Upper lobe of right lung (tissue), 1 donor: Measurements from ENCODE around the gene SPDYE16. TPM values are rescaled to one million over a fixed set of nuclear protein-coding genes. Genes with fewer than 3 reads are reported as not detected.
A peak's percentile ranks its signal among the peaks of the same experiment; 100 is the strongest.
"Not testable (repeated sequence)": the region's sequence is repeated elsewhere in the genome, so short reads cannot be mapped to it uniquely, and the experiment has no call there.

Experiments used
- ATAC-seq: fragments of 200-7000 bp; cut with Tn5 transposase; one replicate; pipeline ENCODE4 v1.9.1; 2020; ENCODE audit warnings: mild to moderate bottlenecking, moderate library complexity
- DNase-seq: peaks from one replicate; pipeline ENCODE4 v3.0.0-alpha.2; 2020
- H3K27ac ChIP-seq: fragments of 200-600 bp; one replicate; pipeline ENCODE4 v1.8.0; 2022
- H3K27me3 ChIP-seq: fragments of 200-600 bp; one replicate; pipeline ENCODE4 v1.8.0; 2022; ENCODE audit warnings: mild to moderate bottlenecking
- H3K36me3 ChIP-seq: fragments of 200-600 bp; one replicate; pipeline ENCODE4 v1.8.0; 2022
- H3K4me1 ChIP-seq: fragments of 200-600 bp; one replicate; pipeline ENCODE4 v1.8.0; 2022
- H3K4me3 ChIP-seq: fragments of 200-600 bp; one replicate; pipeline ENCODE4 v1.8.0; 2022; ENCODE audit warnings: mild to moderate bottlenecking
- H3K9me3 ChIP-seq: fragments of 200-600 bp; one replicate; pipeline ENCODE4 v1.8.0; 2022
- intact Hi-C: fragments of 100-400 bp; cut with DNase I; formaldehyde crosslinking; loops from one replicate; pipeline ENCODE4 v1.11.0; 2022
- long read RNA-seq: library from polyadenylated mRNA; unstranded; transcript quantifications from one replicate; pipeline ENCODE4 v2.0.0, GENCODE V29; 2021
- total RNA-seq: library from RNA; stranded (reverse); fragmentation: NEBNext Ultra II Directional; extraction: Animal tissue kit (Norgen Biotek cat#: 25700); gene quantifications from one replicate; pipeline ENCODE4 v1.2.1, GENCODE V29; 2021
- donor health status: DM: no; HTN: yes; CAD: no; lungs with severe emphysema.

The SPDYE16 gene, protein sequence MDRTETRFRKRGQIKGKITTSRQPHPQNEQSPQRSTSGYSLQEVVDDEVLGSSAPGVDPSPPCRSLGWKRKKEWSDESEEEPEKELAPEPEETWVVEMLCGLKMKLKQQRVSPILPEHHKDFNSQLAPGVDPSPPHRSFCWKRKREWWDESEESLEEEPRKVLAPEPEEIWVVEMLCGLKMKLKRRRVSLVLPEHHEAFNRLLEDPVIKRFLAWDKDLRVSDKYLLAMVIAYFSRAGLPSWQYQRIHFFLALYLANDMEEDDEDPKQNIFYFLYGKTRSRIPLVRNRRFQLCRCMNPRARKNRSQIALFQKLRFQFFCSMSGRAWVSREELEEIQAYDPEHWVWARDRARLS
- 0.90 TPM for total RNA-seq
- long read RNA-seq, partial matches to known transcripts, result 0 of 2 reads
- long read RNA-seq, other reads (novel, unspliced or antisense), result 2 of 2 reads

DNA sequence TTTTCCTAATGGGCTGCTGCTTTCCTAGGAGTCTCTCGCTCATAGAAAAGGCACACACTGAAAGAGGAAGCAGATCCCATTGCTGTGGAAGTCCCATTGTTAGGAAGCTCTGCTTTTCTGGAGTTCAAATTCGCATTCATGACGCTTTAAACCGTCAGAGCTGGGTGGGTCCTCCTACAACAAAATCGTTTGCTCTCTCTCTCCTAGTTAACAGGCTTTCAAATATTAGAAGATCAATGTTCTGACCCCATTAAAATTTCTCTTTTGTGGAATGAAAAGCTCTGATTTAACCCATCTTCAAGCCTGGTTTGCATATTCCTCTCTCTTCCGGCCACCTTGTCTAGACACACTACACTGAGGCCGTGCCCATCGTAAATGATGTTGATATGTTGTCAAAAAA lies at the start of gene SPDYE16:
Gene SPDYE16 (minus strand): TSS at position 101 of the 400 bp plus-strand sequence. CDS start 1,838 bp downstream, outside the sequence.
- H3K36me3 ChIP-seq, DNase-seq, H3K27me3 ChIP-seq, H3K4me3 ChIP-seq, H3K4me1 ChIP-seq, intact Hi-C loops, ATAC-seq, H3K9me3 ChIP-seq, H3K27ac ChIP-seq: not testable (repeated sequence)

DNA sequence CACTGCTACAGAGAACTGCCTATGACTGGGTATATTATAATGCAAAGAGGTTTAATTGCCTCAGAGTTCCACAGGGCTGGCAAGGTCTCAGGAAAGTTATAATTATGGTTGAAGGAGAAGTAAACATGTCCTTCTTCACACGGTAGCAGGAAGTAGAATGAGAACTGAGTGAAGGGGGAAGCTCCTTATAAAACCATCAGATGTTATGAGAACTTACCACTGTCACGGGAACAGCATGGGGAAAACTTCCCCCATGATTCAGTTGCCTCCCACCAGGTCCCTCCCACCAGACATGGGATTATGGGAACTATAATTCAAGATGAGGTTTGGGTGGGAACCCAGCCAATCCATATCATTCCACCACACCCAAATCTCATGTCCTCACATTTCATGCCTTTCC lies 49.6 kb upstream of the SPDYE16 start:
- DNase-seq, intact Hi-C loops, H3K27me3 ChIP-seq, H3K27ac ChIP-seq, H3K36me3 ChIP-seq, H3K9me3 ChIP-seq, H3K4me3 ChIP-seq: not testable (repeated sequence)
- peaks cover 17% of the 10 kb centered on the region for H3K4me1 ChIP-seq
- peak; percentile 78 for ATAC-seq

DNA sequence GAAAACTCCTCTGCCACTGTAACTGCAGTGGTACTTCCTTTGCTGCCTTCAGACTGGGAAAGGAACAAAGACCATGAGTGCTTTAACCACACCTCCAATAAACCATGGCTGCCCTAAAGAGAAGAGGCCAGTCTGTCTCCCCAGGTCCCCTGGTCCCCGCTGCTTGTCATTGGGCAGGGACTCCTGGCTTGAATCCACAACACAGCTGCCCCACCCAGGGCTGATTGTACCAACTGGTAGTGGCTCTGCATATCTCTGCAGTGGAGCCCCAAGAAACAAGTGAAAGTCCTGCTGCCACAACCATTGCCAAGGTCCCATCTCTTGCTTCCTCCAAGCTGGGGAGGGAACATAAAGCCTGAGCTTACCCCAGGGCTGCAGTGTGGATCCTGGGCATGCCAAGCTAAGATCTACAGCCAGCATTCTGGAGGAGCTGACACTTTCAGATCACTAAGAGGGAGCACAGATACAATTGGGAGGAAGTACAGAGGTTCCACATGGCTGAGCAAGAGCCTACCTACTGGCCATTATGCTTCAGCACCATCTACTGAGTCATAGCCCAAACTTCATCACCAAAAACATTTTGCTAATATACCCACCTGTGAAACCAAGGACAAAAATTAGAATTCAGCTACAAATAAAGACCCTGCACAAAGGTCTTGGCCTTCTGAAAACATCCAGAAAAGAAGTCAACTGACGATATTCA lies 48.7 kb upstream of the SPDYE16 start:
- DNase-seq, intact Hi-C loops, ATAC-seq: not testable (repeated sequence)

DNA sequence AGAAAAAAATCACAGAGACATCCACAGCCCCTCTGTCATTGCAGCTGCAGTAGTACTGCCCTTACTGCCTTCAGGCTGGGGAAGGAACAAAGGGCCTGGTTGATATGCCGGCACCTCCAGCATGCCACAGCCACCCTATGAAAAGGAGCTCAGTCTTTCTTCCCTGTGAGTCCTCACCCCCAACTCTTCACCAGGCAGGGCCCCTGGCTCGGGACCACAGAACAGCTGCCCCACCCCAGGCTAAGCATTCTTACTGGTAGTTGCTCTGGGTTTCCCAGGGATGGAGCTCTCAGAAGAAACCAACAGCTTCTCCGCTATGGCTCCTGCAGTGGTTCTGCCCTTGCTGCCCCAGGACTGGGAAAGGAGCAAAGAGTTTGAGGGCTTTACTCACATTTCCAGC lies 47.9 kb upstream of the SPDYE16 start:
- intact Hi-C loops, ATAC-seq, H3K27ac ChIP-seq, DNase-seq, H3K36me3 ChIP-seq, H3K27me3 ChIP-seq, H3K4me3 ChIP-seq, H3K9me3 ChIP-seq: not testable (repeated sequence)
- H3K4me1 ChIP-seq, result peaks cover 27% of the 10 kb centered on the region

More for the DNA sequence above, 48.7 kb upstream of the SPDYE16 start:
- not testable (repeated sequence) for H3K27me3 ChIP-seq, H3K9me3 ChIP-seq, H3K36me3 ChIP-seq, H3K27ac ChIP-seq, H3K4me3 ChIP-seq
- peaks cover 20% of the 10 kb centered on the region for H3K4me1 ChIP-seq

DNA sequence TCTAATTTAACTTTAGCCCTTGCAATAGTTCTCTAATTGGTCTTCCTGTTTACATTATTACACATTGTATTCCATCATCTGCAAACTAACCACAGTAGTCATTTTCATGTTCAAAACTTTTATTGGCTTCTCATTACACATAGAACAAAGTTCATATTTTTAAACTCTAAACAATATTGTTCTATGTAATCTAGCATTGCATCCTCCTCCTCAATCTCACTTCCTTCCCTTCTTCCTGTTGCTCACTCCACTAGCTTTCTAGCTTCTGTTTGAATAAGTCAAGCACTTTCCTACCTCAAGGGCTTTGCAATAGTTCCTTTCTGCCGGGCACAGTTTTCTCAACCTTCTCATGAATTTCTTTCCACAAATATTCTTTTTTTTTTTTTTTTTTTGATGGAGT lies 45.5 kb upstream of the SPDYE16 start:
- peak; percentile 73 for ATAC-seq
- H3K27ac ChIP-seq, result not testable (repeated sequence)

DNA sequence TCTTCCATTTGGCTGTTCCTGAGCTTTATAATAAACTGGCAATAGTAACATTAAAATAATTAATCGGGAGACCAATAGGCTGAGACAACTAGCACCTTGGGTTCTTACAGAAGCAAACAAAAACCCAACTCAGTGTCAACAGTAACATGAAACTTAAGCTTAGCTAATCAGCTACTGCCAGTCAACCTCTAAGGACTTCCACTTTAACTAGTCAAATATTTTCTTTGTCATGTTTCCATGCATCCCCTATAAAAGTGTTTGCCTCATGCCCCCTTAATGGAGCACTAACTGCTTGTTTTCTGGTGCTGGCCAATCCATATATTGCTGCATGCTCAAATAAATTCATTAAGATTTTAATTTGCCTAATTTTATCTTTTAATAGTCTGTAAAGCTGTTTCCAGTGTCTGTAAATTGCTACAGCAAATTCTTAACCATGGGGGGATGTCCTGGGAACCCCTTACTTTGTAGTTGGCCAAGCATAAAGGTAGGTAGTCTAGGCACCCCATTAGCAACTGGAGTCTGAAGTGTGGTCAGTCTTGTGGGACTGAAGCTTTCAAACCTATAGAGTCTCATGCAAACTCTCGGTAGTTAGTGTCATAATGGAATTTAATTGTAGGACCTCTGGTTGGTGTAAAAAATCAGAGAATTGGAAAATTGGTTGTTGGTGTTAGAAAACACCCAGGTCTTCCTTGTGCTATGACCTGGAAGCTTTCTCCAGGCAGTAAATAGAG lies 43.7 kb upstream of the SPDYE16 start:
- intact Hi-C loops, DNase-seq, H3K36me3 ChIP-seq, H3K27me3 ChIP-seq, H3K9me3 ChIP-seq, H3K27ac ChIP-seq, H3K4me3 ChIP-seq: not testable (repeated sequence)
- peak; percentile 32 for ATAC-seq
- peaks cover 42% of the 10 kb centered on the region for H3K4me1 ChIP-seq

More for the DNA sequence above, 45.5 kb upstream of the SPDYE16 start:
- intact Hi-C loops, H3K9me3 ChIP-seq, H3K36me3 ChIP-seq, DNase-seq, H3K27me3 ChIP-seq, H3K4me3 ChIP-seq: not testable (repeated sequence)
- H3K4me1 ChIP-seq, result peaks cover 42% of the 10 kb centered on the region

DNA sequence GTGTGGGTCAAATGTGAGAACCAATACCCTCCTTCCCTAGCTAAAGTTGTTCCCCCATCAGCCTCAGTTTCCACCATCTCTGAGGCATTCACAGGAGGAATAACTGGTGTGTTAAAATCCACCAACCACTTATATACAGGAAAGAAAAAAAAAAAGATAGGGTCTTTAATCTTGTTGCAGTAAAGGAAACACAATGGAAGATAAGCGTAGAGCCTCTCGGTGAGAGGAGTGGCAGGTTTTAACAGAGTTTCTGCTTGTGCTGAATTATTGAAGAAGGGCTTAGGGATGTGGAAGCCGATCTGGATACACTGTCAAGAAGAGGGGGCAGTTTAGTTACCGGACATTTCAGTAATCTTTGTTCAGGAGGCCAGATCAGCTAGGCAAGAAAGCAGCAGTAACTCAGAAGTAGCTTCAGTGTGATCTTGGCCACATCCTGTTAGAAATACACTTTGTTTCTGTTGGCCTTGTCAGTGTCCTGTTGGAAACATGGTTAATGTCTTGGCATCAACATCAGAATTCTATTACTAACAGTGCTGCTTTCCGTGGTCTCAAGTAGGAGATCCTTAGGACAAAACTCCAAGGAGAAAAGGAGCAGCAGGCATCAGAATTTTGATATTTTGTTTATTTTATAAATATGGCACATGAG lies 40.7 kb upstream of the SPDYE16 start:
- H3K36me3 ChIP-seq, intact Hi-C loops, ATAC-seq, H3K9me3 ChIP-seq, H3K4me3 ChIP-seq, DNase-seq, H3K27me3 ChIP-seq: not testable (repeated sequence)
- peak overlapping the region; percentile 61 for H3K27ac ChIP-seq
- H3K4me1 ChIP-seq, result peaks cover 35% of the 10 kb centered on the region

DNA sequence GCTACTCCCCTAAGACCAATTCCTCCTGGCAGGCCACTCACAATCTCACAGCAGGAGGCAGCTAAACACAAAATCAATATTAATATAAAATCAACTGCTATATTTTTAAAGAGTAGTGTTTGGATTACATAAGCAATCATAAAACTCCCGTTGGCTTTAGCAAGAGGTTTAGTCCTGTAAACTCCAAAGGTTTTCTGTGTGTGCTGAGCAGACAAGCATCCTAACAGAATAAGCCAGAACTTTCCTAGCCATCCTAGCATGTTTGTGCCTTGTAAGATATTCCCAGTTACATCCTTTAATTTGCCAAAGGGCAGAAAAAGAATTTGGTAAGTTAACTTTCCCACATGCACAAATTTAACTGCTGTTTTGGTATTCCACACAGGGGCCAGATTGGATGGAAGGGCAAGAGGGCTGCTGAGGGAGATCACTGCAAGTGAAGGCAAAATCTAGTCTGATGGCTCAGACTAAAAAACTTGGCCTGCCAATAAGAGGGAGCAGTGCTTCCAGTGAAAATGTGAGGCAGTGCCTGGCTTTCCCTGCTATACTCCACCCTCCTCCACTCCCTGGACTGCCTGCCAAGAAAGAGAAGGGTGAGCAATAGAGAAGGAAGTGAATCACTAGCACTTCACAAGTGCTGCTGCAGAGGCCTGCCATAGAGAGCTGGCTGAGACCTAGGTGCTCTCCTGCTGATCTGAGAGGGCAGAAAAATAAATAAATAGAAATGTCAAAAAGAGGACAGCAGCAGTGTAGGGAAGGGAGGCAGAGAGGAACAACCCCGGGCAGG lies 39.9 kb upstream of the SPDYE16 start:
- ATAC-seq, result peak; percentile 99
- Histone ChIP-seq H3K4me1 (peaks cover 35% of the 10 kb centered on the region), H3K27ac (peak overlapping the region; percentile 65)
- H3K27me3 ChIP-seq, H3K36me3 ChIP-seq, H3K4me3 ChIP-seq, intact Hi-C loops, H3K9me3 ChIP-seq: not testable (repeated sequence)
- peak; percentile 69 for DNase-seq

DNA sequence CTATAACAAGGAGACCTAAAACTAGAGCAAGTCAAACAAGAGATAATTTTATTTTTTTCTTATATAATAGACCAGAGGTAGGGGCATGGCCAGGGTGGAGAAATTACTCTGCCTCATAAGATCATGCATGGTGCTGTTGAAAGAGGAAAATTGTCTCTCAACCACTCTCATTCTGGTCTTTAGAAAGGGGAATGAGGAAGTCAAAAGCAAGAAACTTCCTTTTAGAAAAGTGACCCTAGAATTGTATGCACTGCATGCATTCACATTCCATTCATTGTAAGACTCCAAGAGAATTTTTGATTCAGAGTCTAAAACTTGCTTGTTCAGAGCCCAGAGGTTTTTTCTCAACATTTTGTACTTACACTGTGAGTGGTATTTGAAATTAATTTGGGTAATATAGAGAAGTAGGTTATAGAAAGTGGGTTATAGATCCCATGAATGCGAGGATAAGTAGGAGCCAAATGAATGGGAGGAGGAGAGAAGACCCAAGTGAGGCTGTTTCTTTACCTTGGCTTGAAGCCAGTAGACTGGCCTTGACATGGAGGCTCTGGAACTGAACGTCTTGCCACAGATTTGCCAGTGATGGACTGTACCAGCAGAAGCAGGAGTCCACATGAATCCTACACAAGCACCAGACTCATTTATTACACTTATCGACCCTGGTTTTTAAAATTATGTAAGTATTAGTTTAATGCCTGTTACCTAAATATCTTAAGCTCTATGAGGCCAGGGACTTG lies 33.0 kb upstream of the SPDYE16 start:
- H3K9me3 ChIP-seq, H3K36me3 ChIP-seq, DNase-seq, intact Hi-C loops, H3K27me3 ChIP-seq, H3K4me1 ChIP-seq, H3K4me3 ChIP-seq, H3K27ac ChIP-seq: not testable (repeated sequence)
- ATAC-seq, result peak; percentile 69

DNA sequence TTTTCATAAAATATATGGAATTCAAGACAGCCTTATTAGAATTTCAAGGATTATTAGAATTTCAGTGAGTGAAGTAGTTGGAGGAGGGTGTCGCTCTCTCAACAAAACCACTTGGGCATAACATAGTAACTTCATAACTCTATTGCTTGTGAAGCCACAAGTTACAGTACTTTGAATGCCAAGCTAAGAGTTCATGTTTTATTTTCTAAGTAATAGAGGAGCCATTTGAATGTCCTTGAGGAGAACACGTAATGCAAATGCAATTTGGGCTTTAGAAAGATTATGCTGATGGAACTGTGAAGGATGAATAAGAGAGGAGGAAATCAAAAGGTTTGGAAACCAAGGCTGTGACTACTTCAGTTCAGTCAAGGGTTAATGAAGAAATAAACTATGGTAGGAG lies 32.3 kb upstream of the SPDYE16 start:
- H3K27me3 ChIP-seq, DNase-seq, H3K9me3 ChIP-seq, intact Hi-C loops, H3K4me3 ChIP-seq, H3K36me3 ChIP-seq, H3K27ac ChIP-seq, H3K4me1 ChIP-seq: not testable (repeated sequence)
- peak; percentile 55 for ATAC-seq

DNA sequence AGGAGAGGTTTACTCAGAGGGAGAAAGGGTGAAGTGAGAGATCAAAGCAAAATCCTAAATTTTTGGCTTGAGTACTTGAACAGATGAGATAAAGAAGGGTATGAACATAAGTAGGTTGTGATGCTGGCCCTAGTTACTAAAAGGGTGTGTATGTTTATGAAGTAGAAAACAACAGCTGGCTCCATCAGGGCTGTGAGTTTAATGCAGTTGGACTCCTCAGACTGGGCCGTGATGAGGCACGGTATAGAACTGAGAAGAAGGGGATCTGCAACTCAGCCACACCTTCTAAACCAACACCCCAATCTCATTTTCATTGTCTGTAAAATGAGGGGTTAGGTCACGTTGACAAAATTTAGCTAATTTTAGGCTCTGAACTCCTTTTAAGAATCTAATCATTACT lies 29.2 kb upstream of the SPDYE16 start:
- DNase-seq, H3K9me3 ChIP-seq, intact Hi-C loops, ATAC-seq, H3K4me3 ChIP-seq, H3K4me1 ChIP-seq, H3K27me3 ChIP-seq, H3K27ac ChIP-seq, H3K36me3 ChIP-seq: not testable (repeated sequence)

DNA sequence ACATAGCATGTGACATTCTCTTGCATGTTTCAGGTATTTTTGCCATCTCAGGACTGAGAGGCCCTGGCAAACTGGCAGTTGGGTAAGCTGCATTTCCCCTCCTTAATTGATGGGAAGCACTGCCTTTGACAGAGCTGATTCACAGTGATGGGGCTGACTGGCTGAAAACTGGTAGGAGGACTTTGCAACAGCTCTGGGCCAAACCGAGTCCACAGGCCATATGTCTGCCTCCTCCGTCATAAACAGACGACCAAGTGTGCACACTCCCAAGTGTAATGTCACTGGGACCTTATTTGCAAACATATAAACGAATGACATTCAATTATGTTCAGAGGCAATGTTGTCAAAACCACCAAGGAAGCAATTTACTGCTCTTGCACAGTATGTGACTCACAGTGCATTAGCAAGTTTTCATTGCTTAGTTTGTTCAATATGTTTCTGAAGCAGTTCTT lies 27.3 kb upstream of the SPDYE16 start:
- H3K4me1 ChIP-seq, H3K27me3 ChIP-seq, H3K27ac ChIP-seq, H3K9me3 ChIP-seq, H3K4me3 ChIP-seq, H3K36me3 ChIP-seq, intact Hi-C loops, DNase-seq: not testable (repeated sequence)
- peak; percentile 30 for ATAC-seq
